Measurements from ENCODE around the gene PRR23E.

DNA sequence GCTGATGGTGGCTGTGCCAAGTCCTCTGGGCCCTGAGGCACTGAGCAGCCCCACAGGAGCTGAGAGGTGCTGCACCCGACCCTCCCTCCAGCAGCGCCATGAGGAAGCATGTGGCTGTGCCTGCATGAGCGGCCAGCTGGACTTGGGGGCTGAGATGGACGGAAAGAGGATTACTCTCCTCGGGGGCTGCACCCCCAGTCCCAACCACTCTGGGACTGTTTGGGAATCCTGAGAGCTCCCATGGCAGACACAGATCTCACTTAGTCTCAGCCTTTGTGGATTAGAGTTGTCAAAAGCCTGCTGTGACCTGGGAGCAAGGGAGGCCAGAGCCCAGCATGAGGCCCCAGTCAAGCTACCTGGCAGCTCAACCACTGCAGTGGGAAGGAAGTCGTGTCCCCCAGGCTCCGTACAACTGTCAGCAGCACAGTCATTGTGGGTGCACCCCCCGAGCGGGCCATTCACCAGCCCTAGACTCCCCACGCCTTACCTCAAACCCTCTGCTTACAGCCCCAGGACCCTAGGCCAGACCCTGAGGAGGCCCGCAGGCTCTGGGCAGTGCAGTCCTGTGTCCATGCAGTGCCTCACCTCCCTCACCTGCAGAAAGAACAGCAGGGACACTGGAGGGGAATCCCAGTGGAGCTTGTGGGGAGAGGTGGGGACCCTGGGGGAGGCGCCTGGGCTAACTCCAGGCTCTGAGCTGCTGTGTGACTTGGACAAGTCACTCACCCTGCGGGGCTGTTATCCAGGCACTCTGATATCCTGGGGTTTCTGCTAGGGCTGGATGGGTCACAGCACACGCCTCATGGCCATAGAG, 17.1 kb downstream of the PRR23E start:
- TF ChIP-seq POLR2AphosphoS5 (IDR thresholded peaks at IDR 0.05; ENCODE audit: low read depth, low read length) (no peak), SIN3A (IDR thresholded peaks at IDR 0.05; ENCODE audit: borderline replicate concordance, insufficient read depth, low read length) (no peak), TAF1 (IDR thresholded peaks at IDR 0.05; ENCODE audit: borderline replicate concordance, insufficient read depth, low read length) (no peak)
- TF ChIP-seq, protein P1, sequence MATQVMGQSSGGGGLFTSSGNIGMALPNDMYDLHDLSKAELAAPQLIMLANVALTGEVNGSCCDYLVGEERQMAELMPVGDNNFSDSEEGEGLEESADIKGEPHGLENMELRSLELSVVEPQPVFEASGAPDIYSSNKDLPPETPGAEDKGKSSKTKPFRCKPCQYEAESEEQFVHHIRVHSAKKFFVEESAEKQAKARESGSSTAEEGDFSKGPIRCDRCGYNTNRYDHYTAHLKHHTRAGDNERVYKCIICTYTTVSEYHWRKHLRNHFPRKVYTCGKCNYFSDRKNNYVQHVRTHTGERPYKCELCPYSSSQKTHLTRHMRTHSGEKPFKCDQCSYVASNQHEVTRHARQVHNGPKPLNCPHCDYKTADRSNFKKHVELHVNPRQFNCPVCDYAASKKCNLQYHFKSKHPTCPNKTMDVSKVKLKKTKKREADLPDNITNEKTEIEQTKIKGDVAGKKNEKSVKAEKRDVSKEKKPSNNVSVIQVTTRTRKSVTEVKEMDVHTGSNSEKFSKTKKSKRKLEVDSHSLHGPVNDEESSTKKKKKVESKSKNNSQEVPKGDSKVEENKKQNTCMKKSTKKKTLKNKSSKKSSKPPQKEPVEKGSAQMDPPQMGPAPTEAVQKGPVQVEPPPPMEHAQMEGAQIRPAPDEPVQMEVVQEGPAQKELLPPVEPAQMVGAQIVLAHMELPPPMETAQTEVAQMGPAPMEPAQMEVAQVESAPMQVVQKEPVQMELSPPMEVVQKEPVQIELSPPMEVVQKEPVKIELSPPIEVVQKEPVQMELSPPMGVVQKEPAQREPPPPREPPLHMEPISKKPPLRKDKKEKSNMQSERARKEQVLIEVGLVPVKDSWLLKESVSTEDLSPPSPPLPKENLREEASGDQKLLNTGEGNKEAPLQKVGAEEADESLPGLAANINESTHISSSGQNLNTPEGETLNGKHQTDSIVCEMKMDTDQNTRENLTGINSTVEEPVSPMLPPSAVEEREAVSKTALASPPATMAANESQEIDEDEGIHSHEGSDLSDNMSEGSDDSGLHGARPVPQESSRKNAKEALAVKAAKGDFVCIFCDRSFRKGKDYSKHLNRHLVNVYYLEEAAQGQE (IDR thresholded peaks at IDR 0.05; ENCODE audit: insufficient read depth in 1 of 2, low read depth in 2 of 2, low read length in 2 of 2) = no peak

Data from PFSK-1 (cell line).